Activated CD8-positive, alpha-beta T cell treated with anti-CD3 and anti-CD28 coated beads for 36 hours (primary cell): ENCODE measurements around the gene SLC39A11. TPM values are rescaled to one million over a fixed set of nuclear protein-coding genes. Genes with fewer than 3 reads are reported as not detected.

Experiments used
- ATAC-seq: fragments of 200-7000 bp; cut with Tn5 transposase; one replicate; pipeline ENCODE4 v1.10.0; 2021; ENCODE audit warnings: mild to moderate bottlenecking, moderate library complexity
- CTCF ChIA-PET: fragments of 350-600 bp; sonication (Branson Sonifier 250); formaldehyde crosslinking; loops from one replicate; lab custom pipeline; 2021; ENCODE audit warnings: antibody characterized with exemption; lab: Charles Lee
- POLR2A ChIA-PET: fragments of 350-600 bp; sonication (Branson Sonifier 250); formaldehyde crosslinking; loops from one replicate; lab custom pipeline; 2021; ENCODE audit warnings: antibody characterized with exemption; lab: Charles Lee
- DNase-seq: peaks from one replicate; pipeline ENCODE4 v3.0.0-alpha.2; 2020
- H3K27ac Mint-ChIP-seq: one replicate; pipeline ENCODE4 v1.8.0; 2021; ENCODE audit warnings: mild to moderate bottlenecking, mixed read lengths
- H3K27me3 Mint-ChIP-seq: one replicate; pipeline ENCODE4 v1.8.0; 2021; ENCODE audit warnings: mixed read lengths
- H3K36me3 Mint-ChIP-seq: one replicate; pipeline ENCODE4 v1.8.0; 2021; ENCODE audit warnings: low read depth, mixed read lengths
- H3K4me1 Mint-ChIP-seq: one replicate; pipeline ENCODE4 v1.8.0; 2021; ENCODE audit warnings: low read depth, mixed read lengths
- H3K4me3 Mint-ChIP-seq: one replicate; pipeline ENCODE4 v1.8.0; 2021; ENCODE audit warnings: mild to moderate bottlenecking, moderate library complexity, mixed read lengths
- H3K9me3 Mint-ChIP-seq: one replicate; pipeline ENCODE4 v1.8.0; 2021; ENCODE audit warnings: mixed read lengths
- intact Hi-C: fragments of 100-400 bp; cut with micrococcal nuclease; formaldehyde crosslinking; loops from one replicate; pipeline ENCODE4 v1.10.0; 2022
- total RNA-seq, 2 experiments: library from RNA; stranded (reverse); gene quantifications; one replicate each; pipeline ENCODE4 v1.2.3, GENCODE V29; 2021
- TF ChIP-seq, protein P1 (sequence below): fragments of 200-600 bp; IDR thresholded peaks from one replicate; pipeline ENCODE4 v1.8.0; 2022; ENCODE audit warnings: antibody characterized with exemption, mild to moderate bottlenecking

SLC39A11 gene
- total RNA-seq, 2 experiments from 2014 or later, result 14.4 to 14.9 TPM

GRCh38 chr17:72735592-72735991, 356.9 kb downstream of the SLC39A11 start:
- intact Hi-C loops, result no loop called here
- H3K4me3 Mint-ChIP-seq, result no peak overlapping the region
- no peaks in the 10 kb centered on the region for H3K9me3 Mint-ChIP-seq
- no peaks in the 10 kb centered on the region for H3K27me3 Mint-ChIP-seq
- no peak for ATAC-seq
- no peak overlapping the region for H3K27ac Mint-ChIP-seq
- DNase-seq, result no peak
- POLR2A ChIA-PET, result no interaction called here
- H3K4me1 Mint-ChIP-seq, result no peaks in the 10 kb centered on the region
- TF ChIP-seq, protein P1, sequence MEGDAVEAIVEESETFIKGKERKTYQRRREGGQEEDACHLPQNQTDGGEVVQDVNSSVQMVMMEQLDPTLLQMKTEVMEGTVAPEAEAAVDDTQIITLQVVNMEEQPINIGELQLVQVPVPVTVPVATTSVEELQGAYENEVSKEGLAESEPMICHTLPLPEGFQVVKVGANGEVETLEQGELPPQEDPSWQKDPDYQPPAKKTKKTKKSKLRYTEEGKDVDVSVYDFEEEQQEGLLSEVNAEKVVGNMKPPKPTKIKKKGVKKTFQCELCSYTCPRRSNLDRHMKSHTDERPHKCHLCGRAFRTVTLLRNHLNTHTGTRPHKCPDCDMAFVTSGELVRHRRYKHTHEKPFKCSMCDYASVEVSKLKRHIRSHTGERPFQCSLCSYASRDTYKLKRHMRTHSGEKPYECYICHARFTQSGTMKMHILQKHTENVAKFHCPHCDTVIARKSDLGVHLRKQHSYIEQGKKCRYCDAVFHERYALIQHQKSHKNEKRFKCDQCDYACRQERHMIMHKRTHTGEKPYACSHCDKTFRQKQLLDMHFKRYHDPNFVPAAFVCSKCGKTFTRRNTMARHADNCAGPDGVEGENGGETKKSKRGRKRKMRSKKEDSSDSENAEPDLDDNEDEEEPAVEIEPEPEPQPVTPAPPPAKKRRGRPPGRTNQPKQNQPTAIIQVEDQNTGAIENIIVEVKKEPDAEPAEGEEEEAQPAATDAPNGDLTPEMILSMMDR, result no peak
- H3K36me3 Mint-ChIP-seq, result no peaks in the 10 kb centered on the region
- CTCF ChIA-PET, result interaction anchor here (1.0 to 2.7 kb wide), 2 partner anchors 8 to 10 kb away, joined by 3 to 11 read pairs; no protein-coding TSS in a partner anchor

- POLR2A ChIA-PET, result no interaction called here
- no peak overlapping the region for H3K27ac Mint-ChIP-seq
- no peak for ATAC-seq
Measured at GRCh38 chr17:72735048-72735447, 357.4 kb downstream of the SLC39A11 start.

DNA sequence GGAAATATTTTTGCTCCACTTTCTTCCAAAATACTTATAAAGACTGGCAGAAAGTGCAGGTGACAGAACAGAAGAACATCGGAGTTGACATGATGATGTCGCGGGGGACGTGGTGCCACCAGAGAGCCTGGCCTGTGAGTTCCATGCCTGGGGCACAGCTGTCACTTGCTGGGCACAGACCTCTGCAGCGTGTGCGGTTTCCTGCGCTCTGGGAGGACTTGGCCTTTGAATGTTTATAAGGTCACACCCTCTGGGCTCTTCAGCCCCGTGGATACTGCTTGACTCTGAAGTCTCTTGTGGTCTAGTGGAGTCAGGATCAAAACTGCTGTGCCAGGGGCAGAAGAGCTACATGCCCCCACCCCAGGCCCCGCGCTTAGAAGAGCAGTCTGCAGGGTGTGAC, 357.9 kb downstream of the SLC39A11 start:
- H3K4me3 Mint-ChIP-seq, result no peak overlapping the region
- no peaks in the 10 kb centered on the region for H3K27me3 Mint-ChIP-seq
- no peaks in the 10 kb centered on the region for H3K9me3 Mint-ChIP-seq
- DNase-seq (no peak), ATAC-seq (no peak)
- ChIA-PET CTCF (interaction anchor here (1.4 to 2.7 kb wide), 2 partner anchors 9 to 422 kb away, joined by 3 to 11 read pairs; no protein-coding TSS in a partner anchor), POLR2A (no interaction called here)
- H3K27ac Mint-ChIP-seq, result no peak overlapping the region
- H3K36me3 Mint-ChIP-seq, result no peaks in the 10 kb centered on the region
- intact Hi-C loops, result no loop called here
- H3K4me1 Mint-ChIP-seq, result no peaks in the 10 kb centered on the region
- TF ChIP-seq, protein P1, result no peak

More at GRCh38 chr17:72735048-72735447, 357.4 kb downstream of the SLC39A11 start:
- no peak for DNase-seq
- TF ChIP-seq, protein P1, result no peak
- H3K9me3 Mint-ChIP-seq, result no peaks in the 10 kb centered on the region
- intact Hi-C loops, result no loop called here
- no peaks in the 10 kb centered on the region for H3K36me3 Mint-ChIP-seq
- no peaks in the 10 kb centered on the region for H3K27me3 Mint-ChIP-seq
- no peaks in the 10 kb centered on the region for H3K4me1 Mint-ChIP-seq
- no peak overlapping the region for H3K4me3 Mint-ChIP-seq
- CTCF ChIA-PET, result interaction anchor here (2.7 kb wide), 1 partner anchor 10 kb away, joined by 11 read pairs; no protein-coding TSS in a partner anchor

DNA sequence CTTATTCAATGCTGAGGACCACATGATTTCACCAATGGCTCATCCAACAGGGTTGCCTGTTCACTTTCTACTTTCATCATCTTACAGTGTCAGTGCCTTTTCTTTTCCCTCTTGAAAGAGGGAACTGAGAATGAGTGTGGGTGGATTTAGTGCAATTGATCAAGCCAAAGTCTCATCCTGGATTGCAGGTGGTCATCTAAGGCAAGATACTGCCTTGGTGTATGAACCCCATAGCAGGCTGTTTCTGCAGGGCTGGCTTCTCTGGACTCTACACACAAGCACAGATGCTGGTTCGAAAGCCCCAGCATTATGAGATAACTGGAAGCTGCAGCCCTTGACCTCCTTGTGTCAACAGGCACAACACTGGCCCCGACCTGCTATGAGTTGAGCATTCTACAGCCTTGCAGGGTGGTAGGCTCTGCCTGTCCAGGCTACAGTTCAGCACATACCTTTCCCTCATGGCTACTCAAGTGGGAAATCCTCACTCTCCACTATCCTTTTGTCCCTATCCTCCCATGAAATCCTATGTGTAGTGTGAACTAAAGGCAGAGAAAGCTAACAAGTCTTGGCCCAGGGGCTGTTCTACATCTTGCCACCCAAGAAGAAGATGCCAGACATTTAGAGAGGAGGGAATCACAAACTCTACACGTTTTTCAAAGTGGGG, 358.7 kb downstream of the SLC39A11 start:
- ChIA-PET CTCF (interaction anchor here (1.4 to 2.7 kb wide), 2 partner anchors 8 to 423 kb away, joined by 3 to 11 read pairs; no protein-coding TSS in a partner anchor), POLR2A (no interaction called here)
- Mint-ChIP-seq H3K27ac (no peak overlapping the region), H3K4me3 (no peak overlapping the region), H3K4me1 (no peaks in the 10 kb centered on the region), H3K9me3 (no peaks in the 10 kb centered on the region), H3K27me3 (no peaks in the 10 kb centered on the region), H3K36me3 (no peaks in the 10 kb centered on the region)
- DNase-seq (no peak), ATAC-seq (no peak)
- TF ChIP-seq, protein P1, result no peak
- intact Hi-C loops, result no loop called here

DNA sequence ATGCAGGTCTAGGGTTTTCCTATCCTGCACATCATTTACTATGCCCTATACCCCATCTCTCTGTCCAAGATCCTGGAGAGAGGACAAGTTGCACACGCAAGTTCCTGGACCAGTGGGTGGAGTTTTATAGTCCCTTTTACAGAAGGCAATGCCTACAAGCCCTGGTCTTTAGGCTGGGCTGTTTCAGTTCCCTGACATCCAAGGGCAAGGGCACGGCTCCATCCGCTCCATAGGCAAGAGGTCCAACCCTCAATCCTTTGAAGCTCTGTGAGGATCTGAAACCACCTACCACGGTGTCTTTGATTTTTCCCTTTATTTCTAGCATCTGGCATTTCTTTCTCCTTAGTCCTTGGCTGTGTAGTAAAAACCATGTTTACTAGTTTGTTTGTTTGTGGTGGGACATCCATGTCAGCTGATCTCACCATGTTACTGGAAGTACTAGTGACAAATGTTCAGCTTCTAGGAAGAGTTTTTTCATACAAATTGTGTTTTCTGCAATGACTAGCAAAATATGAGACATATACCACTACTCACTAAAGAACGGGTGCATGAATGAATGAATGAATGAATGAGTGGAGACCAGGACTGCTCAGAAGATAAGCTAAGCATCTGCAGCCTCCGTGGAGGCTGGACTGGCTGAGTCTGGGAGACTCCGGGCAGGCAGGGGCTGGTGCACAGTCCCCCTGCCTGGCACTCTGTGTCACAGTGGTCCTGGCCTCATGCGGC, 359.4 kb downstream of the SLC39A11 start:
- H3K36me3 Mint-ChIP-seq, result no peaks in the 10 kb centered on the region
- DNase-seq, result no peak
- H3K9me3 Mint-ChIP-seq, result no peaks in the 10 kb centered on the region
- H3K4me3 Mint-ChIP-seq, result no peak overlapping the region
- ATAC-seq, result no peak
- no peak overlapping the region for H3K27ac Mint-ChIP-seq
- H3K27me3 Mint-ChIP-seq, result no peaks in the 10 kb centered on the region
- H3K4me1 Mint-ChIP-seq, result no peaks in the 10 kb centered on the region
- ChIA-PET POLR2A (no interaction called here), CTCF (interaction anchor here (1.4 kb wide), 1 partner anchor 424 kb away, joined by 3 read pairs; no protein-coding TSS in a partner anchor)
- TF ChIP-seq, protein P1, result no peak
- intact Hi-C loops, result no loop called here
